ENCODE measurements around the gene GEMIN5.

- TF ChIP-seq CTCF (conservative IDR thresholded peaks at IDR 0.05; ENCODE audit: low read depth, low read length) (no peak), EZH2 (IDR thresholded peaks at IDR 0.05; ENCODE audit: borderline replicate concordance, low read depth, low read length, poor library complexity, severe bottlenecking) (no peak)
These were observed 10.3 kb upstream of the GEMIN5 start for GRCh38 chr5:154948313-154948712.
